HL-60/S4 treated with phorbol 12-myristate 13-acetate at 8.2 ng/mL for 4 days and 3 days (cell line): Measurements from ENCODE around the gene PIK3C2B.

Source experiments
- in situ Hi-C: fragments of 300-500 bp; cut with MboI; formaldehyde crosslinking; loops from 2 replicates; pipeline ENCODE4 v1.15.0; 2022; ENCODE audit warnings: low sequenced_read_pairs

Gene PIK3C2B

GRCh38 chr1:204483791-204484190, 10.8 kb downstream of the PIK3C2B start:
- in situ Hi-C loops, result no loop called here

- in situ Hi-C loops, result no loop called here
Observed at GRCh38 chr1:204480515-204480914, 14.1 kb downstream of the PIK3C2B start.

GRCh38 chr1:204479387-204480136, 15.0 kb downstream of the PIK3C2B start:
- in situ Hi-C loops, result no loop called here

GRCh38 chr1:204478921-204479320, 15.7 kb downstream of the PIK3C2B start:
- in situ Hi-C loops, result no loop called here

- in situ Hi-C loops, result no loop called here
Observed at GRCh38 chr1:204478172-204478899, 16.3 kb downstream of the PIK3C2B start.

GRCh38 chr1:204477036-204477740, 17.4 kb downstream of the PIK3C2B start:
- in situ Hi-C loops, result no loop called here

- in situ Hi-C loops, result no loop called here
Observed at GRCh38 chr1:204476563-204476962, 18.0 kb downstream of the PIK3C2B start.

GRCh38 chr1:204475656-204476432, 18.8 kb downstream of the PIK3C2B start:
- in situ Hi-C loops, result no loop called here

- in situ Hi-C loops, result no loop called here
Observed at GRCh38 chr1:204473400-204473965, 21.1 kb downstream of the PIK3C2B start.

- in situ Hi-C loops, result no loop called here
Observed at GRCh38 chr1:204472660-204473059, 21.9 kb downstream of the PIK3C2B start.

- in situ Hi-C loops, result no loop called here
Observed at GRCh38 chr1:204471687-204472086, 22.9 kb downstream of the PIK3C2B start.

GRCh38 chr1:204469304-204469703, 25.3 kb downstream of the PIK3C2B start:
- in situ Hi-C loops, result no loop called here

GRCh38 chr1:204468766-204469302, 25.8 kb downstream of the PIK3C2B start:
- in situ Hi-C loops, result no loop called here

GRCh38 chr1:204468206-204468605, 26.4 kb downstream of the PIK3C2B start:
- in situ Hi-C loops, result no loop called here

- in situ Hi-C loops, result no loop called here
Observed at GRCh38 chr1:204466416-204467405, 27.9 kb downstream of the PIK3C2B start.

- in situ Hi-C loops, result no loop called here
Observed at GRCh38 chr1:204465546-204466415, 28.8 kb downstream of the PIK3C2B start.

GRCh38 chr1:204464701-204465100, 29.9 kb downstream of the PIK3C2B start:
- in situ Hi-C loops, result no loop called here

GRCh38 chr1:204464187-204464631, 30.4 kb downstream of the PIK3C2B start:
- in situ Hi-C loops, result no loop called here
